GM19468 (cell line): ENCODE measurements around the gene ARHGAP24.
A peak's percentile ranks its signal among the peaks of the same experiment; 100 is the strongest.

Experiments
- ATAC-seq: cut with Tn5 transposase; IDR thresholded peaks from one replicate; pipeline ENCODE4 v1.9.1; 2021; ENCODE audit warnings: mild to moderate bottlenecking, moderate library complexity, moderate number of reproducible peaks; ENCODE audit not compliant: unreplicated experiment; ENCODE audit errors: extremely low read depth

ARHGAP24 gene

DNA sequence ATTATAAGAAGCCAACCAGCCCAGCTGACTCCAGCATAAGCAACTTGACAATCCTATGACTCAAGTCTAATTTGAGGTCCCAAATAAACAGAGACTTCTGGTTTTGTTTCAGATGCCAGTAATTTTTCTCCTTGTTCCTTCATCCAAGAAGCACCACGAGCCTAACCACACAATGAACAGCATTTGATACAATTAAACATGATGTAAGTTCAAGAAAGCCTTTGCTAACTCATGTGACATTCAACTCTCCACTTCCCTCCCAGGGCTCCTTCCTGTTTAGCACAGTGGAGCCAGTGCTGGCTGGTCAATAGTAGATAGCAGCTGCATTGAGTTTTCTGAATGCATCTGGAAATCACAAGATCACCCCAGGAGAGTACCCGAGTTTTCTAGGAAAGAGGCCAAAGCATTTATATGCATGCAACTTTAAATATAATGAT lies 206.3 kb downstream of the ARHGAP24 start:
- no peak for ATAC-seq

DNA sequence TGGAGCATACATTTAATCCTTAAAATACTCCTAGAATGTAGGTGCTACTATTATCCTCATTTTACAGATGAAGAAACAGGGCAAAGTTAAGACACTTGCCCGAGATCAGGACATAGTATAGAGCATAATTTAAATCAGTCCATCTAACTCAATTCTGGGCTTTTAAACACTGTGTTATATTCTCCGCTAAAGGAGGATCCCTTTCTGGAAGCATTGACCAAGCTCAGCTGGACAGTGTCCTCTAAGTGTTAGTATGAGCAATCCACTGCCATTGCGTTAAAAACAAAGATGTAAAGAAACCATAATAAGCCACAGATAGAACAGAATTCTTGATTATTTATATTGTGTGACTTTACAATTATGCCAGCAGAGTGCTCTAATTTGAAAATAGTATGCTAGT lies 207.0 kb downstream of the ARHGAP24 start:
- ATAC-seq, result no peak

DNA sequence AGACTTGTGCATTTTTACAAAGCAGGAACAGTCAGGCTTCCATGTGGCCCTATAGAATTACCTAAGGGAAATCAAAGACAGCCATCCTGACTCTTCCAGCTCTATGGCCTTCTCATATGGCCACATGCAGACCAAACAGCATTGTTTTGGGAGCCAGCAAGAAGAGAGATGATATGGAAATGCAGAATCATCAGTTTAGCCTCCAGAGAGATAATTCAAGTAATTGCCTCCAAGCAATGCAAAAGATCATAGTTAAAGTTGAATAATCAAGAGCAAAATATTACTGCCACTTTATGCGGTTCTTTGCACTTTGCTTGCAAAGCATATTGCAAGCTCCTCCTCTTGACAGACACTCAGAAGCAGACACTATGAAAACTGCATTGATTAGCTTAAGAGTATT lies 207.4 kb downstream of the ARHGAP24 start:
- no peak for ATAC-seq

DNA sequence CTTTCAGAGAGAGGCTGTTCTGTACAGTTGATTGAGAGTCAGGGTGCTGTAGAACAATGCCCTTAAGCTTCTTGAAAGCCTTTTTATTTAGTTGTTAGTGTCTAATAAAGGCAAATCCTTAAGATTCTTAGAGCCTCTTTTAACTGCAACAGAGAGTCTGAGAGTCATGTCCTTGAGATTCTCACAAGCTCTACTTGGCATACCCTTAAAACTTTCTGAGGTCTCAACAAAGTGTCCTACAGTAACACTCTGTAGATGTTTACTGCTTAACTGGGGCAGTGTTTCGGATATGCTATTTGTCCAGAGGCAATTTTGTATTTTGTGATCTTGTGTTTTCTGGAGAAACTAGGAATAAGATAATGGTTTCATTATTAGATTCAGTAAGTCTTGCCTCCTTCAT lies 209.7 kb downstream of the ARHGAP24 start:
- ATAC-seq, result no peak

DNA sequence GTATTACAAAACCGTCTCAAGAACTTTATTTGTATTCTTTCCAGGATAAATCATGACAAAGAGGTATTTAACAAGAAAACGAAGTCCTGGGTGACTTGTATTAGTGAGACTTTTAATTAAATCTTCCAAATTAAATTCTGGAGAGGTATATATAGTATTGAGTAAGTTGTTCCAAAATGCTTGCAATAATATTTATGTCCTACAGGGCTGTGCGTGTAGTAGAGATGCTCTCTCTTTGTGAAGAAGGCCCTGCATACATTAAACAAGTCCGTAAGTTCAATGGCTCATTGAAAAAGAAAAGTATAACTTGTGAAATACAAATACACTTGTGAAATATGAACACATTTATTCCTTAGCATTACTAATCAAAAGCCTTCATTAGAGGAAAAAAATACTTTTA lies 211.4 kb downstream of the ARHGAP24 start:
- ATAC-seq, result no peak

DNA sequence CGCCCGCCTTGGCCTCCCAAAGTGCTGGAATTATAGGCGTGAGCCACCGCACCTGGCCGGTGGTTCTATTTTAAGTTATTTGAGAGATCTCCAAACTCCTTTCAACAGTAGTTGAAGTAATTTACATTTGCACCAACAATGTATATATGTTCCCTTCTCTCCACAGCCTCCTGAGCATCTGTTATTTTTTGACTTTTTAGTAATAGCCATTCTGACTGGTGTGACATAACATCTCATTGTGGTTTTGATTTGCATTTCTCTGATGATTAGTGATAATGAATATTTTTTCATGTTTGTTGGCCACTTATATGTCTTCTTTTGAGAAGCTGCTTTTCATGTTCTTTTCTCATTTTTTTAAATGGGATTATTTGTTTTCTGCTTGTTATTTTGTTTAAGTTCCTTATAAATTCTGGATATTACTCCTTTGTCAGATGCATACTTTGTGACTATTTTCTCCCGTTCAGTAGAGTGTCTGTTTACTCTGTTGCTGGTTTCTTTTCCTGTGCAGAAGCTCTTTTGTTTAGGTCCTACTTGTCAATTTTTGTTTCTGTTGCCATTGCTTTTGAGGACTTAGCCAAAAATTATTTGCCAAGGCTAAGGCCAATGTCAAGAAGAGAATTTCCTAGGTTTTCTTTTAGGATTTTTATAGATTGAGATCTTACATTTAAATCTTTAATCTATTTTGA lies 213.2 kb downstream of the ARHGAP24 start:
- no peak for ATAC-seq

DNA sequence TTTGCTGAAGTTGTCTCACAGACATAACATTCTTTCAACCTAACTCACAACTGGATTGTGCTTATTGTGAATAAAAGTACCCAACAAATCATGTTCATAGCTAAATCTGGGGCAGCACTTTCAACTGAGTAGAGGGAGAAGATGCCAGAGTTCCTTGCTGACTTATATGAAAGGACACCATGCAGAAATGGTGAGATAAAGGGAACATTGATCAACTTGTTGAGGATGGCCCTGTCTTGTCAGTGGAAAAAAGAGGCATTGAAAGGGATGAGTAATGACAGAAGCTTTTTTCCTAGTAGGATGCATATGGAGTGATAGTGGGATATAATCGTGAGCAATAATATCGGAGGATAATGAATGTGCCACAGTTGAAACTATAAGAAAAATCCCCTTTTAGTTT lies 221.7 kb downstream of the ARHGAP24 start:
- no peak for ATAC-seq

DNA sequence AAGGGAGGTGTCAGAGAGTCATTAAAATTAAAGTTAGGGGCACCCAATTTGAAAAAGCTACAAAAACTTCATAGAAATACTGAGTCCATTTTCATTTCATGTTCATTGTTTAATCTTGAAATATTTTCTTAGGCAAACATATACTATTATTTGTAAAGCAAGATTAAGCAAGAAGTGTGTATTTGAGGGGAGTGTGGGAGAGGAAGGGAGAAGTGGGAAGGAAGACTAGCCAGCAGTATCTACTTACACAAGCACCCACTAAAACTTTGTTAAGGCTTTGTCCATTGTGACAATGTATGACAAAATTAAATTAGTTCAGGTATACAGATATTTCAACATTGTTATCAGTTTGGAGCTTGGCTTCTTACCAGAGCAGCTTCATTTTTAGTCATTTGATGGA lies 222.9 kb downstream of the ARHGAP24 start:
- no peak for ATAC-seq

DNA sequence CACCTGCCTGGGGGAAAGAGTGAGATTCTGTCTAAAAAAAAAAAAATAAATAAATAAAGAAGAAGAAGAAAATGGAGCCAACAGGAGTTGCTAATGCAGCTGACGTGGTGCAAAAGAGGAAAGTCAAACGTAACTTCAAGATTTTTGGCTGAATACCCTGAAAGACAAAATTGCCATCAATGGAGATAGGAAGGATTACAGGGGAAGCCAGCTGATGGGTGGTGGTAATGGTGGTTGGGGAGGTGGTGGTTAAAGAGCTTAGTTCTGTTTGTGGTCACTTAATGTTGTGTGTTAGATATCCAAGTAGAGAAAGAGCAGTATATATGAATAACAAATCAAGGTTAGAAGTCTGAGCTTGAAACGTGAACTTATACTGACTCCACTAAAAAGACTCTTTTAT lies 225.4 kb downstream of the ARHGAP24 start:
- ATAC-seq, result no peak

DNA sequence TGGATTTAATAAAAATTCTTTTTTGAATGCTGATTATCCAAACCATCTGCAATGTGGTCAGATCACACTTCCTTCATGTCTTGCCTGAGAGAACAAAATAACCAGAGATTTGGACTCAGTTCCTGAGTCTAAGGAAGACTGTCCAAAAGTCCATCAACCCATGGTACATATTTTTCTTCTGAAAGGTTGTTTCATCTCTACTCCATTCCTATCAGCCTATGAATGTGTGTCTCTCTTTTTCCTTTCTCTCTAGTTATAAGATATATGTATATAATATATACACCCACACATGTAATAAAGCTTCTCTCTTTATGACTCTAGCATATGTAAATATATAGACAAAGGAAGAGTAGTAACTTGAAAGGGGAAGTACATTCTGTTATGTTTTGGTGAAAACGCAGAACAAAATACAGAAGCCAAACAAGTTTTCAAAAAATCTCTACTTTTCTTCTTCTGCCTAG lies 226.9 kb downstream of the ARHGAP24 start:
- ATAC-seq, result peak; percentile 97

DNA sequence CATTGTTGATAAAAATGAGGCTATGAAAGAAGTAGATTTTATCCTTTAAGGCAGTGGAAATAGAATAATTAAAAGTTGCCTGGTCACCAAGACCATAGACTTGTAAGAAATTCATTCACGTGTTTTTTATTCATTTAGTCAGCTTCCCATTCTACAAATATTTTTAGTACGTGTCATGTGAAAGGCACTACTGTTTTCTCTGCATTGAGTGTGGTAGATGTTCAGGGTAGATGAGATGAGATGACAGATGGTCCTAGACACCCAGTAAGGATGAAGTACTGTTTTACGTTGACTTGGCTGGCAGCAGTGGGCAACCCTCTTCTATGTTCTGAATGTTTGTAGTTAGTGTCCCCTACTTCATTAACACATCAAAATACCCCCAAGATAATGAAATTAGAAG lies 228.1 kb downstream of the ARHGAP24 start:
- ATAC-seq, result no peak

DNA sequence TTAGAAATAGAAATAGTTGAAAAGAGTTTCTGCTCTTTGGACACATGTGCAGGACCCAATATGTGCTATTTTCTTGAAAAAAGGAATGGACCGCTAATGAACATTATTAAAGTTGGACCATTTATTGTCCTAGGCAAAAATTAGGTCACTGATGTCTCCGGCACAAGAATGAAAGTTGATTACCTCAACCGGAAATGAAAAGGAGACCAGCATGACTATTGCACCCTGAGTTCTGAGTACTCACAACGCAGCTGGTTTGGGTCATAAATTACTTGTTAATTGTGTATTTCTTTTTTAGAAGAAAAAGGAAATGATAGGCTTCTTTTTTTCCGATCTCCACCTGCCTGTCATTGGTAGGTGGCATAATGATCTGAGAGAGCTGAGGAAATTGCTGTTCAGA lies 232.7 kb downstream of the ARHGAP24 start:
- no peak for ATAC-seq

DNA sequence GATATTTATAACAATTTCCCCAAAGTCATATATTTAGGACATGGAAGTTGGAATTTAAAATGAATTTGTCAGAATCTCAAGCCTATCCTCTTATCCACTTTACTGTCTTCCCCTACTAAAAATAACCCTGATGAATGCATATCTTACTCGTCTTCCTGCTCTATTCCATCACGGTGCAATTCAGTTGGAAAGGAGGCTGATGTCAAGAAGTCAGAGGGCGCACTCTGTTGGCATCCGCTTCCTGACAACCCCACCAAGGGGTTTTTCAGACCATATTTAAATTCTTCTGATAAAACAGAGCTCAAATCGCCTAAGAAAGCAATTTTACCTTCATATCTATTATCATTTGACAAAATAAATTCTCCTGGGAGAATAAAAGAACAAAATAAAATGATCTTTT lies 233.5 kb downstream of the ARHGAP24 start:
- ATAC-seq, result no peak

DNA sequence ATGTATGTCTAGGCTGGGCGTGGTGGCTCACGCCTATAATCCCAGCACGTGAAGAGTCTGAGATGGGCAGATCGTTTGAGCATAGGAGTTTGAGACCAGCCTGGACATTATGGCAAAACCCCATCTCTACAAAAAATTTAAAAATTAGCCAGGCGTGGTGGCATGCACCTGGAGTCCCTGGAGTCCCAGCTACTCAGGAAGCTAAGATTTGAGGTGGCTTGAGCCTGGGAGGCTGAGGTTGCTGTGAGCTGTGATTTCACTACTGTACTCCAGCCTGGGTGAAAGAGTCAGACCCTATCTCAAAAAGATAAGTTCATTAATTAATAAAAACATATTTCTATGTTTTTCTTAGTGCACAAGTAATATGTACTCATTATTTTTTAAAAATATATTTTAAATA lies 238.1 kb downstream of the ARHGAP24 start:
- no peak for ATAC-seq

DNA sequence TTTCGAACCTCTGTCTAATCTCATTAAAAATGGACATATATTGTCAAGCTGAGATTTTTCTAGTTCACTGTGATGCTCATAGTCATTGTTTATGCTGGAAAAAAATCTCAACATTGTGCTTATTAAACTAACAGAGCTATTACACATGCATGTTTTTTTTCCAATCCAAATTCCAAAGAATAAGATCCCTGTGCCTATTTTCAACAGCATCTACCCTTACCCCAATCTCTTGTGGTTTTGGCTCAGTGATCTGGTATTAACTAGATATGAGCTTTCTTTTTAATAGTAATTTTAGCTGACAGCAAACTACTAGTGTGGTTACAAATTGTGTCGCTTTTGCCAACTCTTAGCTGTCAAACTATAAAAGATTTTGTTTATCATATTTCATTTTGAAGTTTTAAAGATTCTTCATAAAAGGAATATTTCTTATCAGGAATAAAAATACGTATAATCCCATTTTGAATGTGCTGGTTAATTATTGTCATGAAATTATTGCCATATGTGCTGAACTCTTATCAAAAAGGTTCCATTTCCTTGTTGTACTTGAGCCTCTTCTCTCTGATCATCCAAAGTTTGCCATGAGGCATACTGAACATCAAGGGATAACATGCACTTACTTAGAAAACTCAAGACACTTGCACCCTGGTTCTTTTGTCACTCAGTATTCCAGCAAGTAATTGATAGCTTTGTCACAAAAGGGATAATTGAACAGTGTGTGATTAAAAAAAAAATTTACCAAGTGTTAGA lies 241.2 kb downstream of the ARHGAP24 start:
- no peak for ATAC-seq

DNA sequence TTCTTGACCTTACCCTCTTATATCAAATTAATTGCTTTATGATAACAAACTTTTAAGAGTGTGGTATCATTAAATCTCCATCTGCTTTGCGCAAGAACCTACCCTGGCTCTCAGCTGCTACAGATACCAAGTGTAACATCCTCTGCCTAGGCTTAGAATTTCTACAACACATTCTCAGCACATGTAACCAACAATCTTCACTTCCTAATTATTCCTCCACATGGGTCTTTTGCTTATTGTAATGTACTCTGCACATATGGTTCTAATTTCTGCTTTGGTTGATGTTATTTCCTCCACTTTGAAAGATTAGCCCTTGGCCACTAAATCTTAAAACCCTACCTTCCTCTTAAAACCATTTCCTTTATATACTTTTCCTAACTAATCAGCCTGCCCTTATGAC lies 242.4 kb downstream of the ARHGAP24 start:
- ATAC-seq, result no peak

DNA sequence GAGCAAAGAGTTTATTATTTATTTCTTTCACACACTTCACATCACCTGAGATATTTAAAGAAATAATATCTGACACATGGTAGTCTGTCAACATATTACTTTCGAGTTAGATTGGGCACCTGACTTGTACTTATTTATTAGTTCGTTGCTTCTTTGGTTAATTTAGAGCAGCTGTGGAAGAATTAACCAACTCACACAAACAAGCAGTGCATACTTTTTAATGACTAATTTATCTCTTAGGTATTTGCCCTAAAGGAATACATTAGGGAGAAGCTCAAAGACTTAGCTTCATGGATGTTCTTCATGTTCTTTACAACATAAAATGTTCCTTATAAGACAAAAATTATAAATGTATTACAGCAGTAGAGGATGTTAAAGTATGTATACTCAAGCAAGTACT lies 242.9 kb downstream of the ARHGAP24 start:
- no peak for ATAC-seq

DNA sequence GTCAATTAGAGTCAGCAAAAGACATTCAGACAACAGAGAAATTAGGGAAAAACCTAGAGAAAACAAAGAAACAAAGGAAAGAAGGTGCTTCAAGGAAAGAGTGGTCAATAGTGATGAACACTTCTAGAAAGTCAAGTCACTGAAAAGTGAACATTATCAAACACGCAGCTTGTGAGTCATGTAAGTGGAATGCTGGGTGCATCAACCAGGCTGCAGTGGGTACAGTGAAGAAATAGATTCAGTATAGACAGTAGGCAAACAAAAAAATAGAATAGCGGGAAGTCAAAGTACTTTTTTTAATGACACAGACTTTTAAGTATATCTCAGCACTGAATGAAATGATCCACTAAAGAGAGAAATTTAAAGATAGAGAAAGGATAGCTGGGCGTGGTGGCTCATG lies 245.8 kb downstream of the ARHGAP24 start:
- ATAC-seq, result no peak

DNA sequence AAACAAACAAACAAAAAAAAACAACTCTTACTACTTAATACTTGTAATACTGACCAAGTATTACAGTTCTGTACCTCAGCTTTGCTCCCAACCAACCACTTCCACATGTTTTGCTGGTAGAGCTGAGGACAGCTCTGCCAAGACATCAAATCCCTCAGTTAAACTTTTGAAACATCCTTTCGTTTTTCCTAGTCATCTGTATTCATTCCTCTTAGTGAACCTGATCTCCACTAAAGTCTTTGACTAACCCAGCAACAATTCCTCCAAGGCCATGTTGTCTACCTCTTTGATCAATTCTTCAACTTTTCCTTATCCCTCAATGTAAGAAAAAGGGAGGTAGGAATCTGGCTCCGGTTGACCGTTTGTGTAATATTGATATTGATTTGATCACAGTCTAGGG lies 247.5 kb downstream of the ARHGAP24 start:
- ATAC-seq, result no peak

DNA sequence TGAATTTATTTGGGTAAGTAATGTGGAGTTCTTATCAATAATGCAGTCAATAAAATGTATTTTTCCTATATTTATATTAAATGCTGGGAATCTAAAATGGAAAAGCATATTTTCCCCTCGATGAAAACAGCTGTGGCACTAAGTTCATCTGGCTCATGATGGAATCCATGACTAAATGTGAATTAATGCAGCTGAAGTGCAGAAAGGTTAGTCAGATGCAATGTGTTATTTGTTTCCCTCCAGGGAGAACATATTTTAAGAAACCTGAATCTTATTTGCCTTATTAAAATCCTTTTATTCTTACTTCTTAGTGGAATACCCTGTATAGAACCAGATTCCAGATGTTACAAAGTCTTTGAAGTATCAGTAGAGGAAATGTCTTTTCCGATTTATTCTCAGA lies 247.9 kb downstream of the ARHGAP24 start:
- no peak for ATAC-seq

DNA sequence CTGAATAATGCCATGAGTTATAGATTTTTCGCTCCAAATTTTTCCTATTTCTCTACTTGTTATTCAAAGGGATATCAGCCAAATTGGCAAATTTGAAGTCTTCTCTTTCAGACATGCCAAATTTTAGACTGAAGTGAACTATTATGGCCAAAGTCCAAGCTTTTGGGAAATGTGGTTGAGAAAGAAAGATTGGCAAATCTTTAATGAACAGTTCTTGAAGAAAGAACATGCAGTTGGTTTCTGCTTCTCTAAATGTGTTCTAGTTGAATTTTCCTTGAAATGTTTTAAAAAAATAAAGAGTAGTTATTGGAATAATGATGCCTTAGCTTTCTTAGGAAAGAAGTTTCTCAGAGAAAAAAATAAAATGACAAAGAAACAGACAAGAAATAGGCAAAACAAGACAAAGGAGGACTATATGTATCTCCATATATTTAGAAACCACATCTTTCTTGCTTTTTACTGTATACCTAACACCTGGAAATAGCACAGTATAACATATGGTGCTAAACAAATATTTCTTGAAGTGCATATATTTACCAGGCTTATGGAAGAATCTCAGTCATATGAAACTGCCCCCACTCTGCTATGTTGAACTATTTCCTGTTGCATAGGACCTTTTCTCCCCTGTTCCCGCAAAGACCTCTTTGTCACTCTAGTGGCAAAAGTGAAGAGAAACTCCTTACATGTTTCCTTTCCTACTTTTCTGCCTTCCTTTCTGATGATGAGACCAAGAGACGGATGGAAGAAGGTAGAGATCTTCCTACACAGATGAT lies 250.0 kb downstream of the ARHGAP24 start:
- ATAC-seq, result no peak
